Central memory CD8-positive, alpha-beta T cell (primary cell): Measurements from ENCODE around the gene C5AR2.
A peak's percentile ranks its signal among the peaks of the same experiment; 100 is the strongest.
"Not testable (repeated sequence)": the region's sequence is repeated elsewhere in the genome, so short reads cannot be mapped to it uniquely, and the experiment has no call there.

ENCODE experiments used
- ATAC-seq: fragments of 150-1000 bp; cut with Tn5 transposase; replicated peaks from 2 replicates; pipeline ENCODE4 v1.10.0; 2022; ENCODE audit warnings: mild to moderate bottlenecking, moderate FRiP score, moderate number of reproducible peaks; ENCODE audit not compliant: poor library complexity, severe bottlenecking; ENCODE audit errors: extremely low read depth
- DNase-seq, 2 donors: peaks; one replicate each; pipeline ENCODE4 v3.0.0; 2021; ENCODE audit warnings: low spot score in 2 of 2
- H3K27ac Mint-ChIP-seq: one replicate; pipeline ENCODE4 v1.8.0; 2022; ENCODE audit warnings: low read depth, mild to moderate bottlenecking, moderate library complexity, mixed read lengths
- H3K27me3 Mint-ChIP-seq: one replicate; pipeline ENCODE4 v1.8.0; 2022; ENCODE audit warnings: mixed read lengths
- H3K36me3 Mint-ChIP-seq: one replicate; pipeline ENCODE4 v1.8.0; 2022; ENCODE audit warnings: mild to moderate bottlenecking, moderate library complexity, mixed read lengths; ENCODE audit not compliant: insufficient read depth
- H3K4me1 Mint-ChIP-seq: one replicate; pipeline ENCODE4 v1.8.0; 2022; ENCODE audit warnings: mixed read lengths
- H3K4me3 Mint-ChIP-seq: one replicate; pipeline ENCODE4 v1.8.0; 2022; ENCODE audit warnings: mild to moderate bottlenecking, moderate library complexity, mixed read lengths
- H3K9me3 Mint-ChIP-seq: one replicate; pipeline ENCODE4 v1.8.0; 2022; ENCODE audit warnings: mixed read lengths

The C5AR2 gene

DNA sequence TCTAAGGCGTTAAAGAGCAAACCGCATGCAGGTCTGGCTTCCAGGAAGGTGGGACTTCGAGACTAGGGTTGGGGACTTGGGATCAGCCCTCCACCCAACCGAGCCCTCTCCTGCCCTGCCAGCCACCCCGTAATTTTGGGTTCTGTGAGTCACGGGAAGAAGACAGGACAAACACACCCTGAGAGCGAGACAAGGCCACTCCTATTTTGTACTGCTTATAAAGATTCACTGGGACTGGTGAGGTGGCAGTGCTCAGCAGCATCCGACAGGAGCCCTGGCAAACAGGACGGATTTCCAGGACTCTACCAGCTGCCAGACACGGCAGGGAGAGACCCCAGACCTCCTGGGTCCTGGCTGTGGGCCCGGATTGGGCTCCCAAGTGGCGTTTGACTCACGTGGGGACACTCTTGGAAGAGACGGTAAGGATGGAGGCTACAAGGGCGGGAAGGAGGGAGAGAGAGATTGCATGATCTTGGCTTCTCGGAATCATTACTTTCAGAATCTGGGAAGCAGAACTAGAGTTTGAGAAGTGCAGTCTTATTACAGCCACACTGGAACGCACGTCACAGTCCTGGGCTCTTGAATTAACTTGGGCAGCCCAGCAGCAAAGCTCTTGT, at the start of gene C5AR2:
TSS of gene C5AR2 (plus strand) at position 245 of the 617 bp plus-strand sequence. CDS start 8,625 bp downstream, outside the sequence.
- Mint-ChIP-seq H3K27ac (no peak within 1 kb of the TSS), H3K4me1 (peaks cover 10% of the 10 kb centered on the region), H3K27me3 (peaks cover 4% of the 10 kb centered on the region), H3K36me3 (no peaks in the 10 kb centered on the region), H3K9me3 (no peaks in the 10 kb centered on the region), H3K4me3 (no peak within 1 kb of the TSS)
- DNase-seq (no peak), ATAC-seq (no peak)

DNA sequence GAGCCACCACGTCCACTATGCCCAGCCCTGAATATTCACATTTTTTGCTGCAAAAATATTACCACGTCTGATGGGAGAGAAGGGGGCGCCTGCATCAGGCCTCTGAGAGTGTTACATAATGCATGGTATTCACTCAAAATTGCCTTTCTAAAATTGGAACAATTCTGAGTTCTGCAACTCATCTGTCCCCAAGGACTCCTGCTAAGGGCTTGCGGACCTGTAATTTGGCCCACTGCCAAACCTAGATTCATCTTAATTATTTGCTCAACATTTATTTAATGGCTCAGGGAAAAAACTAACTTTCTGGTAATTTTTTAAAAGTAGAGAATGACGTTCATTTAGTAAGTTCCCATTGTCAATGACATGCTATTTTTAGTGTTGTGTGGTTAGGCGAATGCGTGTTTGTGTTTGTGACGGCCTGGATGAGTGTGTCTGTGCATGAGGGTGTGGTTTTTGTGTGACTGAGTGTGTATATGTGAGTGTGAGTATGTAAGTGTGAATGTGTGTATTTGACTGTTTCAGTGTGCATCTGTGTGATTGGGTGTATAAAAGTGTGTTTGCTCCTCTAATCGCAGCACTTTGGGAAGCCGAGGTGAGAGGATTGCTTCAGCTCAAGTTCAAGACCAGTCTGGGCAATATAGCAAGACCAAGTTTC, 48.4 kb upstream of the C5AR2 start:
- H3K27ac Mint-ChIP-seq = no peak overlapping the region
- no peak for DNase-seq
- no peaks in the 10 kb centered on the region for H3K9me3 Mint-ChIP-seq
- no peaks in the 10 kb centered on the region for H3K36me3 Mint-ChIP-seq
- no peak for ATAC-seq
- H3K4me1 Mint-ChIP-seq = peaks cover 2% of the 10 kb centered on the region
- no peak overlapping the region for H3K4me3 Mint-ChIP-seq
- no peaks in the 10 kb centered on the region for H3K27me3 Mint-ChIP-seq

DNA sequence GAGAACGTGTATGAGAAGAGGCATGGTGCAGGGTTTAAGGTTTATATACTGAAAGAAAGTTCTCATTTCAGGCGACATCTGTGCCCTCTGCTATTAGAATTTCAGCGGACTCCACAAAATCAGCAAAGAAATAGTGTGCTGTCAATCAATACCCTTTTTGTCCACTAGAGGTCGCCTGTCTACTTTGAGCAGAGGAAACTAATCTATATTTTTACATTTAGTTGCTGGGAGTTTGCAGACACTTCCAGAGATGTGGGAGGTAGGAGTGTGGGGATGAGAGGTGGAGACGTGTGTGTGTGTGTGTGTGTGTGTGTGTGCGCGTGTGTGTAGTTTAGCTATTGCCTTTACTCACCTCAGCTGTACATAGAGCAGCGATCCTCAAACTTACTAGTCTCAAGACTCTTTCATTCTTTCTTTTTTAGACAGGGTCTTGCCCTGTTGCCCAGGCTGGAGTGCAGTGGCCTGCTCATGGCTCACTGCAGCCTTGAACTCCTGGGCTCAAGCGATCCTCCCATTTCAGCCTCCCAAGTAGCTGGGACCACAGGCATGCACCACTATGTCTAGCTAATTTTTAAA, 47.6 kb upstream of the C5AR2 start:
- Mint-ChIP-seq H3K4me1 (peaks cover 5% of the 10 kb centered on the region), H3K9me3 (no peaks in the 10 kb centered on the region), H3K27me3 (no peaks in the 10 kb centered on the region), H3K27ac (no peak overlapping the region), H3K4me3 (no peak overlapping the region), H3K36me3 (no peaks in the 10 kb centered on the region)
- peak in 1 of 2 donors; percentile 30 for DNase-seq
- ATAC-seq = no peak

- peak; percentile 65 to 71 for DNase-seq
- H3K9me3 Mint-ChIP-seq = no peaks in the 10 kb centered on the region
- no peaks in the 10 kb centered on the region for H3K27me3 Mint-ChIP-seq
- ATAC-seq = peak; percentile 71
- peaks cover 21% of the 10 kb centered on the region for H3K4me1 Mint-ChIP-seq
- no peak overlapping the region for H3K4me3 Mint-ChIP-seq
- H3K27ac Mint-ChIP-seq = peak overlapping the region; percentile 10
- H3K36me3 Mint-ChIP-seq = peaks cover 1% of the 10 kb centered on the region
Observed at GRCh38 chr19:47296036-47296435, 35.9 kb upstream of the C5AR2 start.

DNA sequence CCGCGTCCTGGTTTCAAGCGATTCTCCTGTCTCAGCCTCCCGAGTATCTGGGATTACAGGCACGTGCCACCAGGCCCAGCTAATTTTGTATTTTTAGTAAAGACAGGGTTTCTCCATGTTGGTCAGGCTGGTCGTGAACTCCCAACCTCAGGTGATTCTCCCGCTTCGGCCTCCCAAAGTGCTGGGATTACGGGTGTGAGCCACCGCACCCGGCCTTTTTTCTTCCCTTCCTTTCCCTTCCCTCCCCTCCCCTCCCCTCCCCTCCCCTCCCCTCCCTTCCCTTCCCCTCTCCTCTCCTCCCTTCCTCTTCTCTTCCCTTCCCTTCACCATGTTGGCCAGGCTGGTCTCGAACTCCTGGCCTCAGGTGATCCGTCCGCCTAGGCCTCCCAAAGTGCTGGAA, 31.1 kb upstream of the C5AR2 start:
- H3K4me1 Mint-ChIP-seq = peaks cover 29% of the 10 kb centered on the region
- not testable (repeated sequence) for H3K9me3 Mint-ChIP-seq, H3K27me3 Mint-ChIP-seq

DNA sequence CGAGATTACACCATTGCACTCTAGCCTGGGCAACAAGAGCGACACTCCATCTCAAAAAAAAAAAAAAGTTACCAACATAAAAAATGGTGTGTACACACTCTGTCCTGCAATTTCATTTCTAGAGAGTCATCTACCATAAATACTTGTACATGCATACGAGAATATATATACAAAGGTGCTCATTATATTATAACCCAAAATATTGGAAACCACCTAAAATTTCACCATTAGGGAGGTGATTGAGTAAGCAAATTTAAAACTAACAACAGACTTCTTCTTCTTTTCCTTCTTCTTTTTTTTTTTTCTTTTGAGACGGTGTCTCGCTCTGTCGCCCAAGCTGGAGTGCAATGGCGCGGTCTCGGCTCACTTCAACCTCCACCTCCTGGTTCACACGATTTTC, 29.7 kb upstream of the C5AR2 start:
- peaks cover 9% of the 10 kb centered on the region for H3K27me3 Mint-ChIP-seq
- H3K9me3 Mint-ChIP-seq = no peaks in the 10 kb centered on the region
- H3K4me3 Mint-ChIP-seq = no peak overlapping the region
- ATAC-seq (no peak), DNase-seq (no peak)
- no peak overlapping the region for H3K27ac Mint-ChIP-seq
- H3K36me3 Mint-ChIP-seq = no peaks in the 10 kb centered on the region
- H3K4me1 Mint-ChIP-seq = peaks cover 17% of the 10 kb centered on the region

More for the DNA sequence above, 31.1 kb upstream of the C5AR2 start:
- ATAC-seq, H3K36me3 Mint-ChIP-seq, H3K27ac Mint-ChIP-seq, H3K4me3 Mint-ChIP-seq, DNase-seq: not testable (repeated sequence)

DNA sequence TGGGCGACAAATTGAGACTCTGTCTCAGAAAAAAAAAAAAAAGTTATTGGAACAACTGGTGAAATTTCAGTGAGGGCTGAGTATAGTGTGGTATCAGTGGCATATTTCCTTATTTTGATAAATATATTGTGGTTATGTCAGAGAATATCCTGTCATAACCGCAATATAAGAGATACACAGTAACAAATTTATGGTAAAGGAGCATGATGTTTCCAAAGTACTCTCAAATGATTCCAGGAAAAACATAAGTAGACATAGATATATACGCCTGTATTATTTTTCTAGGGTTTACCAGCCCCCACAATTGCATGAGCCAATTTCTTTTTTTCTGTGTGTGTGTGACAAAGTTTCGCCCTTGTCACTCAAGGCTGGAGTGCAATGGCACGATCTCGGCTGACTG, 28.0 kb upstream of the C5AR2 start:
- H3K4me3 Mint-ChIP-seq = no peak overlapping the region
- DNase-seq = no peak
- no peak for ATAC-seq
- H3K27me3 Mint-ChIP-seq = peaks cover 13% of the 10 kb centered on the region
- no peaks in the 10 kb centered on the region for H3K36me3 Mint-ChIP-seq
- no peak overlapping the region for H3K27ac Mint-ChIP-seq
- no peaks in the 10 kb centered on the region for H3K9me3 Mint-ChIP-seq
- peaks cover 17% of the 10 kb centered on the region for H3K4me1 Mint-ChIP-seq

GRCh38 chr19:47305309-47305751, 26.6 kb upstream of the C5AR2 start:
- DNase-seq (peak; percentile 13 to 35), ATAC-seq (no peak)
- H3K36me3 Mint-ChIP-seq = no peaks in the 10 kb centered on the region
- peaks cover 14% of the 10 kb centered on the region for H3K4me1 Mint-ChIP-seq
- no peak overlapping the region for H3K4me3 Mint-ChIP-seq
- peaks cover 27% of the 10 kb centered on the region for H3K27me3 Mint-ChIP-seq
- H3K27ac Mint-ChIP-seq = no peak overlapping the region
- no peaks in the 10 kb centered on the region for H3K9me3 Mint-ChIP-seq

- H3K27me3 Mint-ChIP-seq = peaks cover 37% of the 10 kb centered on the region
- H3K9me3 Mint-ChIP-seq = no peaks in the 10 kb centered on the region
Observed at GRCh38 chr19:47306303-47306702, 25.7 kb upstream of the C5AR2 start.

GRCh38 chr19:47309038-47309437, 22.9 kb upstream of the C5AR2 start:
- no peak overlapping the region for H3K4me3 Mint-ChIP-seq
- no peak overlapping the region for H3K27ac Mint-ChIP-seq
- H3K36me3 Mint-ChIP-seq = no peaks in the 10 kb centered on the region
- H3K27me3 Mint-ChIP-seq = peaks cover 39% of the 10 kb centered on the region
- no peak for ATAC-seq
- no peaks in the 10 kb centered on the region for H3K9me3 Mint-ChIP-seq
- peaks cover 6% of the 10 kb centered on the region for H3K4me1 Mint-ChIP-seq
- no peak for DNase-seq

More at GRCh38 chr19:47306303-47306702, 25.7 kb upstream of the C5AR2 start:
- DNase-seq (no peak), ATAC-seq (no peak)
- Mint-ChIP-seq H3K27ac (no peak overlapping the region), H3K4me3 (no peak overlapping the region), H3K4me1 (peaks cover 9% of the 10 kb centered on the region), H3K36me3 (no peaks in the 10 kb centered on the region)

GRCh38 chr19:47309608-47310007, 22.4 kb upstream of the C5AR2 start, which contains the start of gene C5AR1:
C5AR1 (plus strand) TSS chr19:47309861; CDS start chr19:47309896, 35 bp downstream.
- no peaks in the 10 kb centered on the region for H3K9me3 Mint-ChIP-seq
- H3K36me3 Mint-ChIP-seq = no peaks in the 10 kb centered on the region
- peaks cover 5% of the 10 kb centered on the region for H3K4me1 Mint-ChIP-seq
- no peak within 1 kb of the TSS for H3K27ac Mint-ChIP-seq
- DNase-seq (no peak), ATAC-seq (no peak)
- no peak within 1 kb of the TSS for H3K4me3 Mint-ChIP-seq
- H3K27me3 Mint-ChIP-seq = peaks cover 39% of the 10 kb centered on the region

DNA sequence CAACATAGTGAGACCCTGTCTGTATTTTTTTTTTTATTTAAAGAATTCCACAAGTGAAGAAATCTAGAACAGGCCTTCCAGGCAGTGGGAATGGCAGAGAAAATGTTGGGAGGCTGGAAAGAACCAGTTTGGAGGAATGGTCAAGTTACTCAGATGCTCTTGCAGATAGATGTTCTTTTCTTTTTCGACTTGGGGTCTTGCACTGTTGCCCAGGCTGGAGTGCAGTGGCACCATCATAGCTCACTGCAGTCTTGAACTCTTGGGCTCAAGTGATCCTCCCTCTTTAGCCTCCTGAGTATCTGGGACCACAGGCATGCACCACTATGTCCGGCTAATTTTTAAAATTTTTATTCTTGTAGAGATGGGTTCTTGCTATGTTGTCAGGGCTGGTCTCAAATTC, 21.7 kb upstream of the C5AR2 start:
- H3K4me3 Mint-ChIP-seq = no peak overlapping the region
- ATAC-seq (no peak), DNase-seq (no peak)
- H3K4me1 Mint-ChIP-seq = peaks cover 2% of the 10 kb centered on the region
- H3K27ac Mint-ChIP-seq = no peak overlapping the region
- H3K27me3 Mint-ChIP-seq = peaks cover 38% of the 10 kb centered on the region
- no peaks in the 10 kb centered on the region for H3K36me3 Mint-ChIP-seq
- no peaks in the 10 kb centered on the region for H3K9me3 Mint-ChIP-seq

DNA sequence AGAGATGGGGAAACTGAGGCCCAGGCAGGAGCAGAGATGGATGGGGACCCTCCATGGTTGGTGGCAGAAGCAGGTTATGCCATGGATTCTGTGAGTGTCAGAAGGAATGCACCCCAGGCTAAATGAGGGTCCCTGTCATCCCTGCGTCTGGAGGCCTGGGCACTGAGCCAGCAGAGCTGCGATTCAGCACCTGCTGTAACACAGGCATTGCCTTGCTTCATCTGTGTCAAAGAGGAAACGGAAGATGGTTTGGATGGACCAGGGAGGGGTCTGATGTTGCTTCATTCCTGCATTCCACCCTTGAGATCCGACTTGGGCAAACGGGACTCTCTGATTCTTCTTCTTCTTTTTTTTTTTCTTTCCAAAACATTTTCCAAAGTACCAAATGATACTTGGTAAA, 21.2 kb upstream of the C5AR2 start:
- DNase-seq = no peak
- H3K27me3 Mint-ChIP-seq = peaks cover 38% of the 10 kb centered on the region
- H3K27ac Mint-ChIP-seq = no peak overlapping the region

More for the DNA sequence above, 21.2 kb upstream of the C5AR2 start:
- no peaks in the 10 kb centered on the region for H3K9me3 Mint-ChIP-seq
- H3K4me3 Mint-ChIP-seq = no peak overlapping the region
- no peaks in the 10 kb centered on the region for H3K36me3 Mint-ChIP-seq
- H3K4me1 Mint-ChIP-seq = no peaks in the 10 kb centered on the region
- ATAC-seq = no peak
